NCI-H146 (cell line): ENCODE data around the gene CYP26B1.

Source experiments
- DNase-seq: peaks from one replicate; lab custom pipeline; 2025; lab: John Stamatoyannopoulos, UW

The CYP26B1 gene

DNA sequence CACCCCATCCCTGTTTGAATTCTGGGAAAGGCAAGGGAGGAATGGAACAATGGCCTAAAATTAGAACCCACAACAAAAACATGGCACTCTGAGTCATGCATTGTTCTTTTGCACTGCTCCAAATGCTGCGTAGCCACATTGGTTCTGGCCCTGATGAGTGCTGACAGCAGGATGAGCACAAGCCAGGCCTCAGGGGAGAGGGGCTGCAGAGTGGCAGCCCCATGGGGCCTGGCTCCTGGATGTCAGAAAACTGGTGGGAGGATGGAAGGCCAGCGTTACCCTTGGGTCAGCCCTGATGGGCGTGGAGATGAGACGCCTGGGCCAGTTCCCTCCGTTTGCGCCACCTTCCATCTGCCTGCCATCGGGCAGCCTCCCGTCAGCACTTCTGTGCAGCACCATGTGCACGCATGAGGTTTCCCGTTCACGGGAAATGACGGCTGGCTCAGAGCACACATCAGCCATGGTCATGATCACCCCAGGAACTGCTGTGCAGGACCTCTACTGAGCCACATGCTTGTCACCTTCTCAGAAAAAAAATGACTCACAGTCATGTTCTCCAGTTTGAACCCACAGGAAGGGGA is 65.6 kb downstream of the CYP26B1 start:
- no peak for DNase-seq

DNA sequence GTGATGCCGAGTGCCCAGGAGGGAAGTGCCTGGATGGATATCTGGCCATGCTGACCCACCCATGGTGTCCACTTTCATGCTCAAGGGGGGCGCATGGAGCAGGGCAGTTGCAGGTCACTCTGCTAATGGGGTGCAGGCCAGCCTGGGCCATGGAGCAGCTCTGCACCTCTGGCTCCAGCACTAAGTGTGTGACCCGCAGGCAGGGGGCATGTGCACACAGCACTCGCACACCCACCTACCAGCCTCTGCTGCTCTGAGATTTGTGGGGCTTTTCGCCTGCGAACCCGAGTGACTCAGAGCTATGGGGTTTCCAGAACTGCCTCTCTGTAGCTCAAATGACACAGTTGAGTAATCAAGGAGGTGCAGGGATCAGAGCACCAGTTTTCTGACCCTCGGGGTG is 66.2 kb downstream of the CYP26B1 start:
- no peak for DNase-seq

DNA sequence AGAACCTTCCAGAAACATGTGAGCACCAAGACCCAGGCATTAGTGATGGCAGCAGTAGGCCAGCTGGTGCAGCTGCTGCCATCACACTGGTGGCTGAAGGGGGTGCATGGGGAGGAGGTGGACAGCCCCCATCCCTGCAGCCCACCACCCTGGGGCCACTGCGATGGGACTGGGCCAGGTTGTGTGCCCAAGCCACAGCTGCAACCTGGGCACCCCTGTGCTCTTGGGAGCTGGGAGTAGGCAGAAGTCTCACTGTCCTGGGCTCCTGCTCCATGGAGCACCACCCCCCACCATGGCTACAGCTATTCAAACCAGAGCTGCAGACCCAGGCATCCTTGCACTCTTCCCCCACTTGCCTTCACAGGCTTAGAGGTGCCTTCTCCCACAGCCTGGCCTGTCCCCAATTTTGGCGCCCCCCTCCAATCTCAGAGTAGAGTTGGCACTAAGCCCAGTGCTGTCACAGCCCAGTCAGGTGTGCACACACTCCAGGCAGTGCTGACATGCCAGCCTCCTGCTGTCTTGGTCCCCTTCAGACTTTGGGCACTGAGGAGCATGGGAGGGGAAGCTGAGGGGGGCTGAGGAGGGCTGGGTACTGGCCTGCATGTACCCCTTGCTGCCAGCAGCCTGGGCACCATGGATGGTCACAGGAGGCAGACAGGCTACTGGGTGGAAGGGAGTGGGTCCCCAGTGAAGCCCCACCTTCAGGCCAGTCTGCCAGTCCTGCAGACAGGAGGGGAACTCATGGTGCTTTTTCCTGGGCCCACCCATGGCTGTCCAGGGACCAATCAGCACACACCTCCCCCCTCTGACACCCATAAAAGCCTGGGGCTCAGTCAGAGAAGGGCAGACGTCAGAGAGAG is 67.1 kb downstream of the CYP26B1 start:
- DNase-seq = no peak
